ENCODE data around the gene MYOF. TPM values are rescaled to one million over a fixed set of nuclear protein-coding genes. Genes with fewer than 3 reads are reported as not detected.

MYOF gene
- polyA plus RNA-seq, 3 donors = 9.7 to 29.1 (median 14.5) TPM

DNA sequence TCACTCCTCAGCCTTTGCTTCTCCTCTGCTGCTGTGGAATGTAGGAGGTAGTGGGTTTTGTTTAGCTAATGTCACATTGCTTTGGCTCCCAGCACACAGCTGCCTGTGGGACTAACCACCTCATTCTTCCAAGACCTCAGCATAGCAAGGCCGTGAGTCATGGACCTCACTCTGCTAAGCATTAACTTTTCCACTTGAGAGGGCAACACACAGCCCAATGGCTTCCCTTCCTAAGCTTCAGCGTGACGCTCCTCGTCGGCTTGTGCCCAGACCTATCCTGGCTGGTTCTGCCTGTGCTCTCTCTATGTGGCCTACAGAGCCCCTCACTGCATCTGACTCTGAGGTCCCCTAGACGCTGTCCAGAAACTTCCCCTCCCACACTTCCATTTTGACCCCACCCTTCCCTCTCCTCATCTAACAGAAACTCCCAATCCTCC lies 23.3 kb downstream of the MYOF start:
- Mint-ChIP-seq H3K9me3 (no peaks in the 10 kb centered on the region), H3K36me3 (peaks cover 51 to 63% of the 10 kb centered on the region in 2 donors), H3K4me3 (no peak overlapping the region), H3K4me1 (peaks cover 41% of the 10 kb centered on the region), H3K27ac (peak overlapping the region in 2 of 7 donors; percentile 46 to 73), H3K27me3 (ENCODE audit: low read depth in 3 of 3) (peaks cover 0 to 4% (median 0%) of the 10 kb centered on the region in 3 donors)
- H3K36me3 ChIP-seq (replicated peaks in 1 of 2; ENCODE audit: control insufficient read depth in 1 of 2, insufficient read depth in 2 of 2, low read length in 2 of 2) = peaks cover 25 to 48% of the 10 kb centered on the region in 2 donors
- no peak overlapping the region for H3K4me2 ChIP-seq (replicated peaks; ENCODE audit: extremely low read depth, low read length, poor library complexity, severe bottlenecking)
- no peak overlapping the region for H3K4me3 ChIP-seq (replicated peaks in 1 of 3; ENCODE audit: low read depth in 2 of 3, low read length in 3 of 3)
- intact Hi-C loops (cut with micrococcal nuclease) = no loop called here
- H3K9me3 ChIP-seq (replicated peaks in 1 of 2; ENCODE audit: control insufficient read depth in 1 of 2, insufficient read depth in 1 of 2, low read length in 2 of 2) = no peaks in the 10 kb centered on the region
- peaks cover 31 to 37% of the 10 kb centered on the region in 2 donors for H3K4me1 ChIP-seq (ENCODE audit: control insufficient read depth in 1 of 2, insufficient read depth in 2 of 2, low read length in 2 of 2)
- H2AFZ ChIP-seq (ENCODE audit: insufficient read depth, low read depth, low read length, poor library complexity, severe bottlenecking) = no peak overlapping the region
- no peaks in the 10 kb centered on the region for H3K27me3 ChIP-seq (ENCODE audit: control insufficient read depth in 2 of 2, insufficient read depth in 2 of 2, low read length in 2 of 2)
- peaks cover 42% of the 10 kb centered on the region for H3K79me2 ChIP-seq (ENCODE audit: insufficient read depth, low read length)
- no peak overlapping the region for H3K9ac ChIP-seq (ENCODE audit: insufficient read depth, low read length, poor library complexity, severe bottlenecking)
- TF ChIP-seq, protein P1, sequence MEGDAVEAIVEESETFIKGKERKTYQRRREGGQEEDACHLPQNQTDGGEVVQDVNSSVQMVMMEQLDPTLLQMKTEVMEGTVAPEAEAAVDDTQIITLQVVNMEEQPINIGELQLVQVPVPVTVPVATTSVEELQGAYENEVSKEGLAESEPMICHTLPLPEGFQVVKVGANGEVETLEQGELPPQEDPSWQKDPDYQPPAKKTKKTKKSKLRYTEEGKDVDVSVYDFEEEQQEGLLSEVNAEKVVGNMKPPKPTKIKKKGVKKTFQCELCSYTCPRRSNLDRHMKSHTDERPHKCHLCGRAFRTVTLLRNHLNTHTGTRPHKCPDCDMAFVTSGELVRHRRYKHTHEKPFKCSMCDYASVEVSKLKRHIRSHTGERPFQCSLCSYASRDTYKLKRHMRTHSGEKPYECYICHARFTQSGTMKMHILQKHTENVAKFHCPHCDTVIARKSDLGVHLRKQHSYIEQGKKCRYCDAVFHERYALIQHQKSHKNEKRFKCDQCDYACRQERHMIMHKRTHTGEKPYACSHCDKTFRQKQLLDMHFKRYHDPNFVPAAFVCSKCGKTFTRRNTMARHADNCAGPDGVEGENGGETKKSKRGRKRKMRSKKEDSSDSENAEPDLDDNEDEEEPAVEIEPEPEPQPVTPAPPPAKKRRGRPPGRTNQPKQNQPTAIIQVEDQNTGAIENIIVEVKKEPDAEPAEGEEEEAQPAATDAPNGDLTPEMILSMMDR (IDR thresholded peaks at IDR 0.05) = no peak
- H3K27ac ChIP-seq (ENCODE audit: low read depth in 1 of 2, low read length in 2 of 2) = no peak overlapping the region
- WGBS (ENCODE audit: insufficient coverage) = 93% methylated on average over 5 of the region's 6 CpGs
- H4K20me1 ChIP-seq (ENCODE audit: insufficient read depth, low read length) = peaks cover 16% of the 10 kb centered on the region
- DNase-seq = no peak

DNA sequence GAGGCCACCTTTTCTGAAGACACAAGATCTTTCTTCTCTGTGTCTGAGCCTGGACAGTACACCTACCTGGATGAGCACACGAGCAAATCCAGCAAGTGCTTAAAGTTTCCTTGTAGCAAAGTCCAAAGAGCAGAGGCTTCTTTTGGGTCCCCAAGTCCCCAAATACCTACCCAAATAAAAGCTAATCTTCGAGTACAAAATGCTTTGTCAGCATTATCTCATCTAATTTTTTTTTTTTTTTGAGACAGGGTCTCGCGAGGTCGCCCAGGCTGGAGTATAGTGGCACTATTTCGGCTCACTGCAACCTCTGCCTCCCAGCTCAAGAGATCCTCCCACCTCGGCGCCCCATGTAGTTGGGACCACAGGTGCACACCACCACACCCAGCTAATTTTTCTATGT lies 24.6 kb downstream of the MYOF start:
- H3K4me1 Mint-ChIP-seq = peaks cover 30% of the 10 kb centered on the region
- peaks cover 39% of the 10 kb centered on the region for H3K79me2 ChIP-seq (ENCODE audit: insufficient read depth, low read length)

More for the DNA sequence above, 24.6 kb downstream of the MYOF start:
- peaks cover 16% of the 10 kb centered on the region for H4K20me1 ChIP-seq (ENCODE audit: insufficient read depth, low read length)
- Mint-ChIP-seq H3K4me3 (no peak overlapping the region), H3K27ac (no peak overlapping the region), H3K9me3 (no peaks in the 10 kb centered on the region), H3K36me3 (peaks cover 57 to 70% of the 10 kb centered on the region in 2 donors), H3K27me3 (ENCODE audit: low read depth in 3 of 3) (peaks cover 0 to 4% (median 0%) of the 10 kb centered on the region in 3 donors)
- H3K4me3 ChIP-seq (replicated peaks in 1 of 3; ENCODE audit: low read depth in 2 of 3, low read length in 3 of 3) = no peak overlapping the region
- no peaks in the 10 kb centered on the region for H3K9me3 ChIP-seq (replicated peaks in 1 of 2; ENCODE audit: control insufficient read depth in 1 of 2, insufficient read depth in 1 of 2, low read length in 2 of 2)
- TF ChIP-seq, protein P1 (IDR thresholded peaks at IDR 0.05) = no peak
- H3K27me3 ChIP-seq (ENCODE audit: control insufficient read depth in 2 of 2, insufficient read depth in 2 of 2, low read length in 2 of 2) = no peaks in the 10 kb centered on the region
- no peak overlapping the region for H3K9ac ChIP-seq (ENCODE audit: insufficient read depth, low read length, poor library complexity, severe bottlenecking)
- WGBS (ENCODE audit: insufficient coverage) = 100% methylated on average over 1 of the region's 8 CpGs
- H3K4me2 ChIP-seq (replicated peaks; ENCODE audit: extremely low read depth, low read length, poor library complexity, severe bottlenecking) = no peak overlapping the region
- peaks cover 18 to 24% of the 10 kb centered on the region in 2 donors for H3K4me1 ChIP-seq (ENCODE audit: control insufficient read depth in 1 of 2, insufficient read depth in 2 of 2, low read length in 2 of 2)
- H3K36me3 ChIP-seq (replicated peaks in 1 of 2; ENCODE audit: control insufficient read depth in 1 of 2, insufficient read depth in 2 of 2, low read length in 2 of 2) = peaks cover 28 to 55% of the 10 kb centered on the region in 2 donors
- intact Hi-C loops (cut with micrococcal nuclease) = no loop called here
- no peak for DNase-seq
- no peak overlapping the region for H3K27ac ChIP-seq (ENCODE audit: low read depth in 1 of 2, low read length in 2 of 2)
- no peak overlapping the region for H2AFZ ChIP-seq (ENCODE audit: insufficient read depth, low read depth, low read length, poor library complexity, severe bottlenecking)
